ENCODE measurements around the gene NRG2.

NRG2 gene

GRCh38 chr5:139884144-139884543 is 159.0 kb downstream of the NRG2 start:
- H3K9me3 ChIP-seq (ENCODE audit: control insufficient read depth in 2 of 2, low read length in 2 of 2), result no peaks in the 10 kb centered on the region
- H3K4me3 ChIP-seq (ENCODE audit: low read length in 2 of 2), result no peak overlapping the region
- H3K27me3 ChIP-seq (ENCODE audit: control insufficient read depth in 1 of 2, insufficient read depth in 2 of 2, low read length in 2 of 2), result no peaks in the 10 kb centered on the region
- H3K36me3 ChIP-seq (ENCODE audit: control insufficient read depth in 2 of 2, insufficient read depth in 2 of 2, low read length in 2 of 2), result peaks cover 0 to 5% of the 10 kb centered on the region in 2 donors
- no peak overlapping the region for H3K9ac ChIP-seq (ENCODE audit: low read length in 2 of 2)
- no peak overlapping the region for H3K27ac ChIP-seq (ENCODE audit: low read length)
- H3K4me1 ChIP-seq (ENCODE audit: control insufficient read depth, insufficient read depth, low read length), result peaks cover 19% of the 10 kb centered on the region

- H3K4me3 ChIP-seq (ENCODE audit: low read length in 2 of 2), result no peak overlapping the region
- peaks cover 0 to 6% of the 10 kb centered on the region in 2 donors for H3K36me3 ChIP-seq (ENCODE audit: control insufficient read depth in 2 of 2, insufficient read depth in 2 of 2, low read length in 2 of 2)
- H3K9me3 ChIP-seq (ENCODE audit: control insufficient read depth in 2 of 2, low read length in 2 of 2), result no peaks in the 10 kb centered on the region
- peaks cover 19% of the 10 kb centered on the region for H3K4me1 ChIP-seq (ENCODE audit: control insufficient read depth, insufficient read depth, low read length)
- H3K27ac ChIP-seq (ENCODE audit: low read length), result no peak overlapping the region
- no peaks in the 10 kb centered on the region for H3K27me3 ChIP-seq (ENCODE audit: control insufficient read depth in 1 of 2, insufficient read depth in 2 of 2, low read length in 2 of 2)
- no peak overlapping the region for H3K9ac ChIP-seq (ENCODE audit: low read length in 2 of 2)
Measured at GRCh38 chr5:139882961-139883539, 160.0 kb downstream of the NRG2 start.

- no peaks in the 10 kb centered on the region for H3K9me3 ChIP-seq (ENCODE audit: control insufficient read depth in 2 of 2, low read length in 2 of 2)
- peaks cover 19% of the 10 kb centered on the region for H3K4me1 ChIP-seq (ENCODE audit: control insufficient read depth, insufficient read depth, low read length)
- no peak overlapping the region for H3K9ac ChIP-seq (ENCODE audit: low read length in 2 of 2)
- H3K27ac ChIP-seq (ENCODE audit: low read length), result no peak overlapping the region
- H3K36me3 ChIP-seq (ENCODE audit: control insufficient read depth in 2 of 2, insufficient read depth in 2 of 2, low read length in 2 of 2), result peaks cover 4 to 6% of the 10 kb centered on the region in 2 donors
- H3K27me3 ChIP-seq (ENCODE audit: control insufficient read depth in 1 of 2, insufficient read depth in 2 of 2, low read length in 2 of 2), result no peaks in the 10 kb centered on the region
- no peak overlapping the region for H3K4me3 ChIP-seq (ENCODE audit: low read length in 2 of 2)
Measured at GRCh38 chr5:139882316-139882715, 160.8 kb downstream of the NRG2 start.

- H3K4me3 ChIP-seq (ENCODE audit: low read length in 2 of 2), result no peak overlapping the region
- no peak overlapping the region for H3K9ac ChIP-seq (ENCODE audit: low read length in 2 of 2)
- H3K36me3 ChIP-seq (ENCODE audit: control insufficient read depth in 2 of 2, insufficient read depth in 2 of 2, low read length in 2 of 2), result peaks cover 3 to 4% of the 10 kb centered on the region in 2 donors
- H3K27me3 ChIP-seq (ENCODE audit: control insufficient read depth in 1 of 2, insufficient read depth in 2 of 2, low read length in 2 of 2), result no peaks in the 10 kb centered on the region
- no peak overlapping the region for H3K27ac ChIP-seq (ENCODE audit: low read length)
- peaks cover 19% of the 10 kb centered on the region for H3K4me1 ChIP-seq (ENCODE audit: control insufficient read depth, insufficient read depth, low read length)
- H3K9me3 ChIP-seq (ENCODE audit: control insufficient read depth in 2 of 2, low read length in 2 of 2), result no peaks in the 10 kb centered on the region
Measured at GRCh38 chr5:139881143-139881733, 161.9 kb downstream of the NRG2 start.

- Histone ChIP-seq H3K27ac (ENCODE audit: low read length) (no peak overlapping the region), H3K4me3 (ENCODE audit: low read length in 2 of 2) (no peak overlapping the region), H3K36me3 (ENCODE audit: control insufficient read depth in 2 of 2, insufficient read depth in 2 of 2, low read length in 2 of 2) (peaks cover 3 to 4% of the 10 kb centered on the region in 2 donors), H3K9ac (ENCODE audit: low read length in 2 of 2) (no peak overlapping the region), H3K9me3 (ENCODE audit: control insufficient read depth in 2 of 2, low read length in 2 of 2) (no peaks in the 10 kb centered on the region), H3K4me1 (ENCODE audit: control insufficient read depth, insufficient read depth, low read length) (peaks cover 19% of the 10 kb centered on the region), H3K27me3 (ENCODE audit: control insufficient read depth in 1 of 2, insufficient read depth in 2 of 2, low read length in 2 of 2) (no peaks in the 10 kb centered on the region)
Measured at GRCh38 chr5:139880416-139881142, 162.5 kb downstream of the NRG2 start.

- no peaks in the 10 kb centered on the region for H3K27me3 ChIP-seq (ENCODE audit: control insufficient read depth in 1 of 2, insufficient read depth in 2 of 2, low read length in 2 of 2)
- no peak overlapping the region for H3K4me3 ChIP-seq (ENCODE audit: low read length in 2 of 2)
- peaks cover 23% of the 10 kb centered on the region for H3K4me1 ChIP-seq (ENCODE audit: control insufficient read depth, insufficient read depth, low read length)
- H3K27ac ChIP-seq (ENCODE audit: low read length), result no peak overlapping the region
- no peak overlapping the region for H3K9ac ChIP-seq (ENCODE audit: low read length in 2 of 2)
- H3K36me3 ChIP-seq (ENCODE audit: control insufficient read depth in 2 of 2, insufficient read depth in 2 of 2, low read length in 2 of 2), result peaks cover 2 to 4% of the 10 kb centered on the region in 2 donors
- no peaks in the 10 kb centered on the region for H3K9me3 ChIP-seq (ENCODE audit: control insufficient read depth in 2 of 2, low read length in 2 of 2)
Measured at GRCh38 chr5:139878093-139878492, 165.0 kb downstream of the NRG2 start.

GRCh38 chr5:139877129-139877597 is 165.9 kb downstream of the NRG2 start:
- no peak overlapping the region for H3K27ac ChIP-seq (ENCODE audit: low read length)

GRCh38 chr5:139875957-139876356 is 167.1 kb downstream of the NRG2 start:
- H3K27ac ChIP-seq (ENCODE audit: low read length), result no peak overlapping the region
- peaks cover 2 to 4% of the 10 kb centered on the region in 2 donors for H3K36me3 ChIP-seq (ENCODE audit: control insufficient read depth in 2 of 2, insufficient read depth in 2 of 2, low read length in 2 of 2)
- peaks cover 18% of the 10 kb centered on the region for H3K4me1 ChIP-seq (ENCODE audit: control insufficient read depth, insufficient read depth, low read length)
- H3K27me3 ChIP-seq (ENCODE audit: control insufficient read depth in 1 of 2, insufficient read depth in 2 of 2, low read length in 2 of 2), result no peaks in the 10 kb centered on the region
- H3K4me3 ChIP-seq (ENCODE audit: low read length in 2 of 2), result no peak overlapping the region
- H3K9ac ChIP-seq (ENCODE audit: low read length in 2 of 2), result no peak overlapping the region
- no peaks in the 10 kb centered on the region for H3K9me3 ChIP-seq (ENCODE audit: control insufficient read depth in 2 of 2, low read length in 2 of 2)

More at GRCh38 chr5:139877129-139877597, 165.9 kb downstream of the NRG2 start:
- Histone ChIP-seq H3K9ac (ENCODE audit: low read length in 2 of 2) (no peak overlapping the region), H3K36me3 (ENCODE audit: control insufficient read depth in 2 of 2, insufficient read depth in 2 of 2, low read length in 2 of 2) (peaks cover 2 to 4% of the 10 kb centered on the region in 2 donors), H3K4me1 (ENCODE audit: control insufficient read depth, insufficient read depth, low read length) (peaks cover 23% of the 10 kb centered on the region), H3K27me3 (ENCODE audit: control insufficient read depth in 1 of 2, insufficient read depth in 2 of 2, low read length in 2 of 2) (no peaks in the 10 kb centered on the region), H3K4me3 (ENCODE audit: low read length in 2 of 2) (no peak overlapping the region), H3K9me3 (ENCODE audit: control insufficient read depth in 2 of 2, low read length in 2 of 2) (no peaks in the 10 kb centered on the region)

GRCh38 chr5:139872851-139873794 is 170.0 kb downstream of the NRG2 start:
- no peak overlapping the region for H3K9ac ChIP-seq (ENCODE audit: low read length in 2 of 2)
- no peaks in the 10 kb centered on the region for H3K9me3 ChIP-seq (ENCODE audit: control insufficient read depth in 2 of 2, low read length in 2 of 2)
- H3K27me3 ChIP-seq (ENCODE audit: control insufficient read depth in 1 of 2, insufficient read depth in 2 of 2, low read length in 2 of 2), result no peaks in the 10 kb centered on the region
- H3K27ac ChIP-seq (ENCODE audit: low read length), result no peak overlapping the region
- peaks cover 4% of the 10 kb centered on the region for H3K4me1 ChIP-seq (ENCODE audit: control insufficient read depth, insufficient read depth, low read length)
- peaks cover 0 to 4% of the 10 kb centered on the region in 2 donors for H3K36me3 ChIP-seq (ENCODE audit: control insufficient read depth in 2 of 2, insufficient read depth in 2 of 2, low read length in 2 of 2)
- H3K4me3 ChIP-seq (ENCODE audit: low read length in 2 of 2), result no peak overlapping the region

GRCh38 chr5:139872052-139872766 is 170.9 kb downstream of the NRG2 start:
- H3K36me3 ChIP-seq (ENCODE audit: control insufficient read depth in 2 of 2, insufficient read depth in 2 of 2, low read length in 2 of 2), result no peaks in the 10 kb centered on the region
- no peak overlapping the region for H3K4me3 ChIP-seq (ENCODE audit: low read length in 2 of 2)
- H3K27ac ChIP-seq (ENCODE audit: low read length), result no peak overlapping the region
- peaks cover 4% of the 10 kb centered on the region for H3K4me1 ChIP-seq (ENCODE audit: control insufficient read depth, insufficient read depth, low read length)
- H3K27me3 ChIP-seq (ENCODE audit: control insufficient read depth in 1 of 2, insufficient read depth in 2 of 2, low read length in 2 of 2), result no peaks in the 10 kb centered on the region
- no peaks in the 10 kb centered on the region for H3K9me3 ChIP-seq (ENCODE audit: control insufficient read depth in 2 of 2, low read length in 2 of 2)
- H3K9ac ChIP-seq (ENCODE audit: low read length in 2 of 2), result no peak overlapping the region
